IMR-90 (cell line): ENCODE results near the gene PLCB4. TPM values are rescaled to one million over a fixed set of nuclear protein-coding genes. Genes with fewer than 3 reads are reported as not detected.

Experiments used
- ATAC-seq: fragments of 200-7000 bp; cut with Tn5 transposase; 2 replicates; pipeline ENCODE4 v1.9.1; 2020; ENCODE audit warnings: low read depth, mild to moderate bottlenecking, moderate library complexity
- BruUV-seq: library from RNA; stranded (reverse); fragments of 400-500 nt; replicated peaks from 2 replicates; lab custom pipeline; 2021; lab: Mats Ljungman, UMichigan
- CTCF ChIA-PET: fragments of 300-600 bp; formaldehyde crosslinking; extraction: SDS; loops from one replicate; lab custom pipeline; 2021; ENCODE audit warnings: antibody characterized with exemption; lab: Yijun Ruan, JAX
- POLR2A ChIA-PET: fragments of 300-600 bp; sonication (Branson Sonifier 250); formaldehyde crosslinking; loops from one replicate; lab custom pipeline; 2022; ENCODE audit warnings: antibody characterized with exemption; ENCODE audit not compliant: unreplicated experiment; lab: Charles Lee
- DNase-seq: peaks from one replicate; pipeline ENCODE4 v3.0.0; 2013
- H2AFZ ChIP-seq: replicated peaks from 2 replicates; pipeline ENCODE3; 2013; ENCODE audit warnings: low read length, mild to moderate bottlenecking; ENCODE audit not compliant: poor library complexity
- H2AK5ac ChIP-seq: 2 replicates; pipeline ENCODE4 v1.6.1; 2013; ENCODE audit warnings: low read depth, low read length, inconsistent platforms
- H2AK9ac ChIP-seq: replicated peaks from 2 replicates; pipeline ENCODE3; 2013; ENCODE audit warnings: mild to moderate bottlenecking, low read depth, low read length, moderate library complexity; ENCODE audit not compliant: poor library complexity
- H2BK120ac ChIP-seq: 2 replicates; pipeline ENCODE4 v1.6.1; 2013; ENCODE audit warnings: low read depth, low read length, inconsistent platforms
- H2BK15ac ChIP-seq: 3 replicates; pipeline ENCODE4 v1.6.1; 2013; ENCODE audit warnings: low read depth, low read length, inconsistent platforms
- H2BK20ac ChIP-seq: 2 replicates; pipeline ENCODE4 v1.6.1; 2013; ENCODE audit warnings: low read depth, mild to moderate bottlenecking, inconsistent platforms, low read length, moderate library complexity
- H2BK5ac ChIP-seq: 2 replicates; pipeline ENCODE4 v1.6.1; 2013; ENCODE audit warnings: mild to moderate bottlenecking, low read depth, low read length, inconsistent platforms; ENCODE audit not compliant: poor library complexity, severe bottlenecking
- H3K14ac ChIP-seq: replicated peaks from 2 replicates; pipeline ENCODE4 v1.6.1; 2013; ENCODE audit warnings: low read depth, low read length, inconsistent platforms
- H3K18ac ChIP-seq: 2 replicates; pipeline ENCODE4 v1.6.1; 2013; ENCODE audit warnings: low read depth, low read length, control low read depth
- H3K23ac ChIP-seq: 2 replicates; pipeline ENCODE4 v1.6.1; 2013; ENCODE audit warnings: low read depth, low read length, inconsistent platforms
- H3K27ac ChIP-seq: 2 replicates; pipeline ENCODE4 v1.5.1; 2013; ENCODE audit warnings: mild to moderate bottlenecking, control low read depth, low read length; ENCODE audit not compliant: insufficient read depth
- H3K27me3 ChIP-seq: 2 replicates; pipeline ENCODE4 v1.6.1; 2013; ENCODE audit warnings: low read length; ENCODE audit not compliant: control insufficient read depth, insufficient read depth
- H3K36me3 ChIP-seq: 2 replicates; pipeline ENCODE4 v1.6.1; 2013; ENCODE audit warnings: low read length, mixed read lengths; ENCODE audit not compliant: control insufficient read depth, insufficient read depth
- H3K4ac ChIP-seq: 2 replicates; pipeline ENCODE4 v1.6.1; 2013; ENCODE audit warnings: low read depth, low read length, inconsistent platforms
- H3K4me1 ChIP-seq: 2 replicates; pipeline ENCODE4 v1.6.1; 2013; ENCODE audit warnings: low read length, mixed read lengths; ENCODE audit not compliant: control insufficient read depth, insufficient read depth
- H3K4me2 ChIP-seq: 2 replicates; pipeline ENCODE4 v1.6.1; 2013; ENCODE audit warnings: low read depth, mild to moderate bottlenecking, control low read depth, low read length, moderate library complexity
- H3K4me3 ChIP-seq: 2 replicates; pipeline ENCODE4 v1.5.1; 2013; ENCODE audit warnings: low read depth, mild to moderate bottlenecking, control low read depth, low read length, moderate library complexity; ENCODE audit not compliant: insufficient read depth
- H3K56ac ChIP-seq: 2 replicates; pipeline ENCODE4 v1.6.1; 2013; ENCODE audit warnings: low read length, inconsistent platforms; ENCODE audit not compliant: insufficient read depth; ENCODE audit errors: extremely low read depth
- H3K79me1 ChIP-seq, 2 experiments: 2 replicates each; pipeline ENCODE4 v1.6.1; 2013; ENCODE audit warnings: low read length in 2 of 2, inconsistent platforms in 1 of 2, low read depth in 1 of 2
- H3K9ac ChIP-seq: 2 replicates; pipeline ENCODE4 v1.6.1; 2013; ENCODE audit warnings: low read depth, low read length, control low read depth
- H3K9me1 ChIP-seq: 2 replicates; pipeline ENCODE4 v1.6.1; 2013; ENCODE audit warnings: low read length, inconsistent platforms; ENCODE audit not compliant: insufficient read depth
- H3K9me3 ChIP-seq: 2 replicates; pipeline ENCODE4 v1.6.1; 2013; ENCODE audit warnings: low read length; ENCODE audit not compliant: control insufficient read depth, insufficient read depth
- H4K20me1 ChIP-seq: 2 replicates; pipeline ENCODE4 v1.6.1; 2013; ENCODE audit warnings: low read length, inconsistent platforms; ENCODE audit not compliant: insufficient read depth
- H4K5ac ChIP-seq: 2 replicates; pipeline ENCODE4 v1.6.1; 2013; ENCODE audit warnings: mild to moderate bottlenecking, low read depth, low read length, control low read depth
- H4K8ac ChIP-seq, 2 experiments: 2 replicates each; pipeline ENCODE4 v1.6.1; 2013; ENCODE audit warnings: low read depth in 2 of 2, low read length in 2 of 2, control low read depth in 1 of 2, inconsistent platforms in 1 of 2
- H4K91ac ChIP-seq: 2 replicates; pipeline ENCODE4 v1.6.1; 2013; ENCODE audit warnings: low read depth, low read length, inconsistent platforms; ENCODE audit not compliant: insufficient read depth
- FOS ChIP-seq: fragments of 150-350 bp; IDR thresholded peaks from 2 replicates; pipeline ENCODE4 v1.6.1; 2016; ENCODE audit warnings: low read depth, low read length
- MAFK ChIP-seq: IDR thresholded peaks from 2 replicates; pipeline ENCODE4 v1.6.1; 2012; ENCODE audit warnings: low read depth, low read length, improper control_type of control experiment
- dilution Hi-C: fragments of 300-500 bp; cut with HindIII; formaldehyde crosslinking; loops from one replicate; pipeline ENCODE4 v1.14.3; 2018; ENCODE audit warnings: low sequenced_read_pairs; ENCODE audit not compliant: unreplicated experiment
- in situ Hi-C: fragments of 300-500 bp; cut with MboI; formaldehyde crosslinking; loops from 3 replicates; pipeline ENCODE4 v1.14.3; 2019; ENCODE audit warnings: low sequenced_read_pairs, inconsistent platforms, mixed read lengths
- intact Hi-C: fragments of 100-400 bp; cut with micrococcal nuclease; formaldehyde crosslinking; loops from 2 replicates; pipeline ENCODE4 v1.10.0; 2022
- polyA plus RNA-seq, 3 experiments: library from polyadenylated mRNA; depleted of rRNA; stranded (reverse); fragments of >200 nt; gene quantifications; 2 replicates each; pipeline ENCODE4 v1.2.3, GENCODE V29; 2012; ENCODE audit warnings: low replicate concordance in 1 of 3
- total RNA-seq: library from RNA; depleted of rRNA; stranded (reverse); fragments of >200 nt; gene quantifications from 2 replicates; pipeline ENCODE4 v1.2.3, GENCODE V29; 2012

The PLCB4 gene
- total and polyA plus RNA-seq, 2 of the 4 experiments (the other 2 are of a cell fraction) = 12.5 to 24.0 TPM

GRCh38 chr20:9417665-9418064, 348.8 kb downstream of the PLCB4 start:
- Histone ChIP-seq H3K79me1 (no peaks in the 10 kb centered on the region), H3K18ac (no peak overlapping the region), H3K4me1 (no peaks in the 10 kb centered on the region; the same call in 1 of the 2 replicates), H4K20me1 (no peaks in the 10 kb centered on the region), H2BK15ac (no peak overlapping the region), H2BK5ac (no peak overlapping the region), H2BK20ac (no peak overlapping the region), H4K91ac (no peak overlapping the region), H3K27ac (no peak overlapping the region), H3K4ac (no peak overlapping the region), H3K9ac (no peak overlapping the region), H2BK120ac (no peak overlapping the region), H2AK9ac (no peak overlapping the region), H2AK5ac (no peak overlapping the region), H3K56ac (no peak overlapping the region), H3K27me3 (no peaks in the 10 kb centered on the region), H3K36me3 (peaks cover 9% of the 10 kb centered on the region), H4K8ac (no peak overlapping the region), H3K4me3 (no peak overlapping the region), H3K23ac (no peak overlapping the region), H3K4me2 (no peak overlapping the region), H3K14ac (no peak overlapping the region), H2AFZ (no peak overlapping the region), H3K9me3 (no peaks in the 10 kb centered on the region), H3K9me1 (peaks cover 3% of the 10 kb centered on the region; the same call in 1 of the 2 replicates), H4K5ac (no peak overlapping the region)
- ChIA-PET CTCF (no interaction called here), POLR2A (no interaction called here)
- peak; percentile 67 for TF ChIP-seq FOS
- TF ChIP-seq MAFK = no peak
- intact Hi-C loops = no loop called here
- ATAC-seq (peak; percentile 62), DNase-seq (peak; percentile 83)
- BruUV-seq = no TSS peak
- in situ Hi-C loops = loop anchor here (25.0 kb wide), 1 partner anchor 495 kb away; no protein-coding TSS in a partner anchor
- dilution Hi-C loops = no loop called here
